IPS-15b (cell line): Measurements from ENCODE around the gene KLHDC9.

Source experiments
- H3K27me3 ChIP-seq: one replicate; pipeline ENCODE4 v1.6.1; 2013; ENCODE audit warnings: low read length; ENCODE audit not compliant: control insufficient read depth, insufficient read depth
- H3K36me3 ChIP-seq: one replicate; pipeline ENCODE4 v1.6.1; 2013; ENCODE audit warnings: low read length; ENCODE audit not compliant: control insufficient read depth, insufficient read depth
- H3K4me1 ChIP-seq: one replicate; pipeline ENCODE4 v1.6.1; 2013; ENCODE audit warnings: mild to moderate bottlenecking, low read length; ENCODE audit not compliant: control insufficient read depth, insufficient read depth
- H3K4me3 ChIP-seq: one replicate; pipeline ENCODE4 v1.5.1; 2013; ENCODE audit warnings: low read depth, low read length
- H3K9ac ChIP-seq: one replicate; pipeline ENCODE4 v1.6.1; 2013; ENCODE audit warnings: low read depth, mild to moderate bottlenecking, low read length
- H3K9me3 ChIP-seq: one replicate; pipeline ENCODE4 v1.6.1; 2013; ENCODE audit warnings: mild to moderate bottlenecking, low read length; ENCODE audit not compliant: control insufficient read depth, insufficient read depth

The KLHDC9 gene

DNA sequence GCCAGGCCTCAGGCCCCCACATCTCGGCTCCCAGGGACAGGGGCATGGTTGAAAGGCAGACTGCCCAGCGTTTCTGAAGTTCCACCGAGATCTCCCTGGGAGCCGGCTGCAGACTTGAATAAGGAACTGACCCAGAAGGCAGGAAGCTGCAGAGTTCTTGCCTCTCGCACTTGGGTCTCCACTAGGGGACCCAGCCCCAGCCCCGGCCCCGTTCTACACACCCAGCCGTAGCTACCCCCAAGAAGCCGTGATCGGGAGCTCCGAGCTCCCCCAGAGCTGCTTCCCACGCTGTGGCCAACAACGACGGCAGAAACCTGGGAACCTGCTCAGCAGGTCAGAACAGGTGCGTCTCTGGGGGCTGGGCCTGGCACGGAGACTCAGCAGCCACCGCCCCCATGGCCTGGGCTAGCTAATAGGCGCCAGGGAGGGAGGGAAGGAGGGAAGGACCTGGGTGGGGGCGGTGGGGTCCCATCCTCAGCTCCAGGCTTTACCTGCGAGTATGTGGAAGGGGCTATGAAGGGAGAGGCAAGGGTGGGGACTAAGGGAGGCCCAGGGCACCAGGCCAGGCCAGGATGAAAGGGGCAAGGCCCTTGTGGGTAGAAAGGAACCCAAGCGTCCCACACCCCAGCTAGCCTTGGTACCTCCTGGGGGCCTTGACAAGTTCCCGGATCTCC, 8.8 kb upstream of the KLHDC9 start, which contains the start of gene NECTIN4:
Gene NECTIN4, minus strand, starts transcription at position 308 of the 674 bp plus-strand sequence. Its CDS starts 262 bp downstream, at position 46.
- H3K4me3 ChIP-seq: no peak within 1 kb of the TSS

GRCh38 chr1:161089938-161090337, 8.2 kb upstream of the KLHDC9 start:
- Histone ChIP-seq H3K9me3 (no peaks in the 10 kb centered on the region), H3K4me3 (no peak overlapping the region), H3K27me3 (no peaks in the 10 kb centered on the region), H3K36me3 (no peaks in the 10 kb centered on the region), H3K4me1 (peaks cover 6% of the 10 kb centered on the region), H3K9ac (no peak overlapping the region)

More for the DNA sequence above, 8.8 kb upstream of the KLHDC9 start, which contains the start of gene NECTIN4:
- Histone ChIP-seq H3K9me3 (no peaks in the 10 kb centered on the region), H3K27me3 (no peaks in the 10 kb centered on the region), H3K9ac (no peak within 1 kb of the TSS), H3K36me3 (no peaks in the 10 kb centered on the region), H3K4me1 (peaks cover 6% of the 10 kb centered on the region)

- Histone ChIP-seq H3K27me3 (no peaks in the 10 kb centered on the region), H3K4me1 (peaks cover 6% of the 10 kb centered on the region), H3K9ac (no peak overlapping the region), H3K9me3 (no peaks in the 10 kb centered on the region), H3K4me3 (no peak overlapping the region), H3K36me3 (no peaks in the 10 kb centered on the region)
Measured at GRCh38 chr1:161090617-161091016, 7.5 kb upstream of the KLHDC9 start.

DNA sequence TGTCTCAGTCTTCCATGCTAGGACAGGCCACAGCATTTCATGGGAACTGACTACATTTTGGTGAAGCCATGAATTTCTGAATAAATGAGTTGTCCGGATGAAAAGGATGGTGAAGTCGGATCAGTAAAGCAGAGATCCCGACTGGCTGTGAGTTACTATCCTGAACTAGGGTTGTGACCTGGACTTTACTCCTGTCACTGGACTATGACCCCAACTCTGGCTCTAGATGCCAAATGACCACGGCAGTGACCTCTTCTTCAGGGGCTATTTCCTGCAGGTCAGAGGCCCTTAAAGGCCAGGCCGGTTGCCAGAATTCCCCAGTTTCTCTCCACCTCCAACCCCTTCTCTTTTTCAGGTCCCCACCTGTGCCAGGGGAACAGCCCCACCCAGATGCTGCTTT, 7.1 kb upstream of the KLHDC9 start:
- Histone ChIP-seq H3K9ac (no peak overlapping the region), H3K4me3 (no peak overlapping the region), H3K9me3 (no peaks in the 10 kb centered on the region), H3K27me3 (no peaks in the 10 kb centered on the region), H3K4me1 (peaks cover 3% of the 10 kb centered on the region), H3K36me3 (no peaks in the 10 kb centered on the region)

DNA sequence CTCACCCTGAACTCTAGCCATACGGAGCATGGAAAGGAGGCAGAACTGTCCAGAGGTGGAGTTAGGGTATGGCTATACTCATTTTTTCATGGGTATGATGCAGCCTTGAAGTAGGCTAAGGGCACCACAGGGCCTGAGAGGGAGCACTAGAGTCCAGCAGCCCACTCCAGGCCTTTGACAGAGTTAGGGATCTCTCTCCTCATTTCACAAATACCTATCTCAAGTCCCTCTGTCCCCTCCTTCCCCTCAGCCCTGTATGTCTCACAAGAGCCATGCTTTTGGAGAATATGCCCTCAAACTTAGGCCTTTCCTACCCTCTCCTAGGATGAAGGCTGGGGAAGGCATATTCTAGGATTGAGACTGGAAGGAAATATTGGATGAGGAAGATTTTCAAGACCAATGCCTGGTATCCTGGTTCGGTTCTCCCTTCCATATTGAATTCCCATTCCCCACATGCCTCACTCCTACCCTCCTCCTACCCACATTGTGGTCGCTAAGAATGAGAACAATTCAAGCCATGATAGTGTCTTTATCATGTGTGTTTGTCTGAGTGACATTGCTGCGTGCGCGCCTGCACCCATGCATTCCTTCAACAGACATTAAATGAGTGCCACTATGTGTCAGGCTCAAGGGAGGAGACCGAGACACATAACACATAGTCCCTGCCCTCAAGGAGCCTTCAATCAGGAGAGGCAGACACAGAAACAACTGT, 6.2 kb upstream of the KLHDC9 start:
- H3K4me3 ChIP-seq: no peak overlapping the region
- no peaks in the 10 kb centered on the region for H3K36me3 ChIP-seq
- H3K9ac ChIP-seq: no peak overlapping the region
- no peaks in the 10 kb centered on the region for H3K9me3 ChIP-seq
- H3K4me1 ChIP-seq: no peaks in the 10 kb centered on the region
- no peaks in the 10 kb centered on the region for H3K27me3 ChIP-seq

GRCh38 chr1:161092621-161093028, 5.5 kb upstream of the KLHDC9 start:
- H3K4me3 ChIP-seq: no peak overlapping the region
- no peaks in the 10 kb centered on the region for H3K9me3 ChIP-seq
- H3K36me3 ChIP-seq: no peaks in the 10 kb centered on the region
- H3K4me1 ChIP-seq: peaks cover 4% of the 10 kb centered on the region
- no peak overlapping the region for H3K9ac ChIP-seq
- no peaks in the 10 kb centered on the region for H3K27me3 ChIP-seq

GRCh38 chr1:161094481-161094880, 3.7 kb upstream of the KLHDC9 start:
- H3K27me3 ChIP-seq: no peaks in the 10 kb centered on the region
- H3K4me1 ChIP-seq: peaks cover 4% of the 10 kb centered on the region
- H3K9me3 ChIP-seq: no peaks in the 10 kb centered on the region
- no peak overlapping the region for H3K4me3 ChIP-seq
- H3K36me3 ChIP-seq: no peaks in the 10 kb centered on the region
- no peak overlapping the region for H3K9ac ChIP-seq

- Histone ChIP-seq H3K4me3 (no peak overlapping the region), H3K36me3 (no peaks in the 10 kb centered on the region), H3K27me3 (no peaks in the 10 kb centered on the region), H3K4me1 (peaks cover 4% of the 10 kb centered on the region), H3K9ac (no peak overlapping the region), H3K9me3 (no peaks in the 10 kb centered on the region)
Measured at GRCh38 chr1:161095230-161095629, 2.9 kb upstream of the KLHDC9 start.

DNA sequence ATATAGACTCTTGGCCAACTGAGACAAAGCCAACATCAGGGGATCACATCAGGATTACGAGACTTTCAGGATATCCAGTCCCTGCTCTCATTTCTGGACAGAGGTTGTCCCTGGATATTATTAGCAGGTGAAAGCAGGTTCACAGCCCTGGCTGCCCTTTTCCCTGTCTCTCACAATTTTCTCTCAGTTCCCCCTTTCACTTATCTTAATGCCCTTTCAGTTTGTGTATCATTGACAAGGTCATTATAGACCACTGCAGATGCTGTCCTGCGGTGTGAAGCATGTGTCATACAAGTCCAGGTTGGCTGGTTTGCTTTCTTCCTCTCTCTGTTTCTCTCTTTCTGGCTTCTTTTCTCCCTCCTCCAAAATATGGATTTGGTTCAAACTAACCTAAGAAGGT, 2.1 kb upstream of the KLHDC9 start:
- Histone ChIP-seq H3K4me3 (no peak overlapping the region), H3K27me3 (no peaks in the 10 kb centered on the region), H3K4me1 (peaks cover 4% of the 10 kb centered on the region), H3K9me3 (no peaks in the 10 kb centered on the region), H3K9ac (no peak overlapping the region), H3K36me3 (peaks cover 4% of the 10 kb centered on the region)

DNA sequence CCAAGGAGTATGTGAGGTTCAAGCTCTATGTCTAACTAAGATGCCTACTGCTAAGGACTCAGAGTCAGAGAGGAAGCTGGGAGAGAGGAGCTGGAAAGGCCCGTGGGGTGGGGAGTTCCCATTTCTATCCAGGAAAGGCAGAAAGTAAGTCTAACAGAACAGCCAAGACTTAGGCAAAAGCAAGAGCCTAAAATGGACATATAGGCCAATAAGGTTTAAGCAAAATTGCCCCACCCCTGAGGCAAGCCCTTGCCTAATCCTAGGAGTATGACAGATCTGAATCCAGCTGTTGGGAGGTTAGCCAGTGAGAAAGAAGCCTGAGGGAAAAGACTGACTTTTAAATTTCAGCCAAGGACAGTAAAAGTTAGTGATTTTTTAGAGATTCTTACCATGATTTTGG, 1.6 kb upstream of the KLHDC9 start:
- H3K27me3 ChIP-seq: no peaks in the 10 kb centered on the region
- no peaks in the 10 kb centered on the region for H3K9me3 ChIP-seq
- H3K9ac ChIP-seq: no peak overlapping the region
- H3K4me1 ChIP-seq: peaks cover 4% of the 10 kb centered on the region
- H3K36me3 ChIP-seq: peaks cover 7% of the 10 kb centered on the region
- H3K4me3 ChIP-seq: no peak overlapping the region

- Histone ChIP-seq H3K9ac (peak overlapping the region; percentile 88), H3K9me3 (no peaks in the 10 kb centered on the region), H3K4me3 (peak overlapping the region; percentile 76), H3K4me1 (peaks cover 4% of the 10 kb centered on the region), H3K27me3 (no peaks in the 10 kb centered on the region), H3K36me3 (peaks cover 15% of the 10 kb centered on the region)
Measured at GRCh38 chr1:161099090-161099802, 1.1 kb downstream of the KLHDC9 start.
